CD14-positive monocyte (primary cell): ENCODE results near the gene BICRAL. TPM values are rescaled to one million over a fixed set of nuclear protein-coding genes. Genes with fewer than 3 reads are reported as not detected.

Experiments used
- DNase-seq, 3 donors: peaks; one replicate each; pipeline ENCODE4 v3.0.0-alpha.2; 2011 to 2022
- H2AFZ ChIP-seq: 2 replicates; pipeline ENCODE4 v1.6.0; 2012; ENCODE audit warnings: mild to moderate bottlenecking, low read depth, low read length, inconsistent platforms; ENCODE audit not compliant: insufficient read depth, poor library complexity, severe bottlenecking
- H3K27ac ChIP-seq, 2 donors: 1 replicate in 1 of 2; 2 replicates in 1 of 2; pipeline ENCODE4 v1.5.1; 2012 to 2013; ENCODE audit warnings: low read length in 2 of 2, control low read depth in 1 of 2, inconsistent platforms in 1 of 2, low read depth in 1 of 2, mild to moderate bottlenecking in 1 of 2
- H3K27me3 ChIP-seq, 2 donors: one replicate each; pipeline versions ENCODE4 v1.6.0 to v1.6.1; 2011 to 2013; ENCODE audit warnings: low read length in 2 of 2; ENCODE audit not compliant: control insufficient read depth in 2 of 2, insufficient read depth in 2 of 2
- H3K36me3 ChIP-seq, 2 donors: replicated peaks in 1 of 2; 1 replicate in 1 of 2; 2 replicates in 1 of 2; pipeline versions ENCODE4 v1.5.1 to v1.6.1; 2012 to 2013; ENCODE audit warnings: low read length in 2 of 2, control low read depth in 1 of 2, inconsistent platforms in 1 of 2, mild to moderate bottlenecking in 1 of 2; ENCODE audit not compliant: insufficient read depth in 2 of 2, control insufficient read depth in 1 of 2
- H3K4me1 ChIP-seq, 2 donors: 1 replicate in 1 of 2; 2 replicates in 1 of 2; pipeline versions ENCODE4 v1.5.1 to v1.6.1; 2012 to 2013; ENCODE audit warnings: low read length in 2 of 2, control low read depth in 1 of 2, inconsistent platforms in 1 of 2, mild to moderate bottlenecking in 1 of 2, moderate library complexity in 1 of 2; ENCODE audit not compliant: insufficient read depth in 2 of 2, control insufficient read depth in 1 of 2
- H3K4me2 ChIP-seq: replicated peaks from 2 replicates; pipeline ENCODE3; 2012; ENCODE audit warnings: low read length, moderate library complexity, mild to moderate bottlenecking; ENCODE audit not compliant: poor library complexity, severe bottlenecking; ENCODE audit errors: extremely low read depth
- H3K4me3 ChIP-seq, 3 experiments: fragments of 200-600 bp in 1 of 3; sonication (generic) in 1 of 3; replicated peaks in 1 of 3; 1 replicate in 2 of 3; 2 replicates in 1 of 3; pipeline ENCODE4 v1.5.1; 2011 to 2013; ENCODE audit warnings: low read length in 3 of 3, mild to moderate bottlenecking in 3 of 3, control low read depth in 2 of 3, low read depth in 2 of 3, inconsistent platforms in 1 of 3, moderate library complexity in 1 of 3
- H3K79me2 ChIP-seq: 2 replicates; pipeline ENCODE4 v1.6.0; 2012; ENCODE audit warnings: mild to moderate bottlenecking, control low read depth, inconsistent platforms, low read length, moderate library complexity; ENCODE audit not compliant: insufficient read depth
- H3K9ac ChIP-seq: 2 replicates; pipeline ENCODE4 v1.6.0; 2017; ENCODE audit warnings: low read length, mild to moderate bottlenecking; ENCODE audit not compliant: insufficient read depth, poor library complexity, severe bottlenecking
- H3K9me3 ChIP-seq, 2 donors: replicated peaks in 1 of 2; 1 replicate in 1 of 2; 2 replicates in 1 of 2; pipeline versions ENCODE4 v1.5.1 to v1.6.1; 2012 to 2013; ENCODE audit warnings: low read length in 2 of 2, control low read depth in 1 of 2; ENCODE audit not compliant: control insufficient read depth in 1 of 2, insufficient read depth in 1 of 2
- H4K20me1 ChIP-seq: 2 replicates; pipeline ENCODE4 v1.6.0; 2012; ENCODE audit warnings: mild to moderate bottlenecking, low read length, control low read depth, moderate library complexity; ENCODE audit not compliant: insufficient read depth
- H3K27ac Mint-ChIP-seq, 7 donors: one replicate each; pipeline ENCODE4 v1.8.0; 2020; ENCODE audit warnings: mild to moderate bottlenecking in 7 of 7, mixed read lengths in 7 of 7, moderate library complexity in 6 of 7, inconsistent platforms in 2 of 7
- H3K27me3 Mint-ChIP-seq, 3 donors: one replicate each; pipeline ENCODE4 v1.8.0; 2021 to 2022; ENCODE audit warnings: low read depth in 3 of 3, mild to moderate bottlenecking in 3 of 3, mixed read lengths in 3 of 3, moderate library complexity in 3 of 3, inconsistent platforms in 1 of 3
- H3K36me3 Mint-ChIP-seq, 2 donors: one replicate each; pipeline ENCODE4 v1.8.0; 2020; ENCODE audit warnings: mixed read lengths in 2 of 2, inconsistent platforms in 1 of 2, mild to moderate bottlenecking in 1 of 2
- H3K4me1 Mint-ChIP-seq: one replicate; pipeline ENCODE4 v1.8.0; 2020; ENCODE audit warnings: mild to moderate bottlenecking, mixed read lengths
- H3K4me3 Mint-ChIP-seq, 2 donors: one replicate each; pipeline ENCODE4 v1.8.0; 2020; ENCODE audit warnings: mild to moderate bottlenecking in 2 of 2, mixed read lengths in 2 of 2, moderate library complexity in 1 of 2
- H3K9me3 Mint-ChIP-seq, 7 donors: one replicate each; pipeline ENCODE4 v1.8.0; 2020 to 2022; ENCODE audit warnings: mixed read lengths in 7 of 7, mild to moderate bottlenecking in 6 of 7, moderate library complexity in 6 of 7, inconsistent platforms in 2 of 7
- CTCF ChIP-seq: fragments of 200-600 bp; IDR thresholded peaks from one replicate; pipeline ENCODE4 v1.8.0; 2022; ENCODE audit warnings: antibody characterized with exemption, mild to moderate bottlenecking
- WGBS: methylation state at CpG from one replicate; pipeline ENCODE4 v1.1.5; 2013; ENCODE audit warnings: missing lambda C conversion rate; ENCODE audit not compliant: insufficient coverage; 5-methylcytosine and 5-hydroxymethylcytosine counted together
- intact Hi-C, 2 donors: fragments of 100-400 bp; cut with micrococcal nuclease; formaldehyde crosslinking; loops; one replicate each; pipeline versions ENCODE4 v1.15.0 to v1.15.1; 2023
- polyA plus RNA-seq, 3 donors: library from polyadenylated mRNA; depleted of rRNA in 1 of 3; unstranded in 2 of 3; stranded (reverse) in 1 of 3; fragments of 300-500 nt in 2 of 3; fragments of >200 nt in 1 of 3; fragmentation: Illumina TruSeq in 2 of 3; gene quantifications; 1 replicate in 2 of 3; 2 replicates in 1 of 3; pipeline ENCODE4 v1.2.3, GENCODE V29; 2012 to 2021

The BICRAL gene
- polyA plus RNA-seq, 3 donors, result 1.6 to 14.6 (median 2.2) TPM

DNA sequence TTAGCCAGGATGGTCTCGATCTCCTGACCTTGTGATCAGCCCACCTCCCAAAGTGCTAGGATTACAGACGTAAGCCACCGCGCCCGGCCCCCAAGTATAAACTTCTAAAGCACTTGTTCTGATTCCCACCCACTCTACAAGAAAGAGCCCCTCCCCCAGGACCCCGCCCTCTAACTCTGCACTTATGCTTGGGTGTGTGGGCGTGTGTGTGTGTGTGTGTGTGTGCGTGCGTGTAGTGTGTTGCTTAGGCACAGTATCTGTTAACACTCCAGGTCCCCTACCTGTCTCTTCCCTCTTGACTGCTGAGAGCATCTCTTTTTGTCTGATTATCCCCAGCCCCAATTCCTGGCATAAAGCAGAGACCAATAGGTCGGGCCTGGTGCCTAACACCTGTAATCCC lies 128.0 kb downstream of the BICRAL start:
- Histone ChIP-seq H3K79me2 (no peaks in the 10 kb centered on the region), H3K27ac (no peak overlapping the region), H3K36me3 (no peaks in the 10 kb centered on the region), H3K4me1 (peaks cover 7% of the 10 kb centered on the region in 2 donors), H3K4me2 (no peak overlapping the region), H3K9me3 (no peaks in the 10 kb centered on the region), H2AFZ (no peak overlapping the region), H3K27me3 (peaks cover 0 to 2% of the 10 kb centered on the region in 2 donors), H3K4me3 (no peak overlapping the region), H4K20me1 (no peaks in the 10 kb centered on the region), H3K9ac (no peak overlapping the region)
- TF ChIP-seq CTCF, result no peak
- Mint-ChIP-seq H3K36me3 (no peaks in the 10 kb centered on the region), H3K27me3 (peaks cover 5 to 23% (median 16%) of the 10 kb centered on the region in 3 donors), H3K4me3 (no peak overlapping the region), H3K9me3 (peaks cover 0 to 4% (median 0%) of the 10 kb centered on the region in 7 donors), H3K4me1 (peaks cover 4% of the 10 kb centered on the region), H3K27ac (no peak overlapping the region)
- intact Hi-C loops, result loop anchor here in 1 of 2 donors (10.0 kb wide), 1 partner anchor 105 kb away; the partner anchor contains the start of genes KLHDC3 and MEA1
- 100% methylated on average over 5 of the region's 10 CpGs for WGBS
- no peak for DNase-seq

GRCh38 chr6:42911171-42912021 lies 129.5 kb downstream of the BICRAL start:
- DNase-seq, result no peak
- Mint-ChIP-seq H3K36me3 (no peaks in the 10 kb centered on the region), H3K4me1 (peaks cover 4% of the 10 kb centered on the region), H3K4me3 (peak overlapping the region; percentile 51 to 79), H3K27me3 (peaks cover 5 to 23% (median 16%) of the 10 kb centered on the region in 3 donors), H3K9me3 (peaks cover 0 to 4% (median 0%) of the 10 kb centered on the region in 7 donors), H3K27ac (peak overlapping the region in 1 of 7 donors; percentile 37)
- intact Hi-C loops, result no loop called here
- H3K4me1 ChIP-seq, result peaks cover 7% of the 10 kb centered on the region in 2 donors
- no peak for TF ChIP-seq CTCF
- H3K9me3 ChIP-seq, result no peaks in the 10 kb centered on the region
- H3K4me2 ChIP-seq, result peak overlapping the region; percentile 54
- no peaks in the 10 kb centered on the region for H3K79me2 ChIP-seq
- H3K4me3 ChIP-seq, result peak overlapping the region in 1 of 3 experiments; percentile 46
- peak overlapping the region; percentile 39 for H3K9ac ChIP-seq
- WGBS, result 43% methylated on average over 21 of the region's 49 CpGs
- H3K27ac ChIP-seq, result no peak overlapping the region
- peak overlapping the region; percentile 69 for H2AFZ ChIP-seq
- peaks cover 0 to 2% of the 10 kb centered on the region in 2 donors for H3K27me3 ChIP-seq
- no peaks in the 10 kb centered on the region for H3K36me3 ChIP-seq
- H4K20me1 ChIP-seq, result no peaks in the 10 kb centered on the region
